Karpas-422 (cell line): ENCODE data around the gene RPS15A. TPM values are rescaled to one million over a fixed set of nuclear protein-coding genes. Genes with fewer than 3 reads are reported as not detected.
"Not testable (repeated sequence)": the region's sequence is repeated elsewhere in the genome, so short reads cannot be mapped to it uniquely, and the experiment has no call there.

Experiments
- DNase-seq: peaks from one replicate; pipeline ENCODE4 v3.0.0-alpha.2; 2015
- H2AFZ ChIP-seq: fragments of 200-600 bp; sonication (generic); 2 replicates; pipeline ENCODE4 v1.6.1; 2014; ENCODE audit warnings: antibody characterized with exemption, low read length, mixed read lengths
- H3K27ac ChIP-seq: fragments of 200-600 bp; sonication (generic); 2 replicates; pipeline ENCODE4 v1.5.1; 2014; ENCODE audit warnings: mild to moderate bottlenecking, low read length, moderate library complexity
- H3K27me3 ChIP-seq: fragments of 200-600 bp; sonication (generic); 2 replicates; pipeline ENCODE4 v1.6.1; 2014; ENCODE audit warnings: low read length, mixed read lengths
- H3K36me3 ChIP-seq: fragments of 200-600 bp; sonication (generic); 2 replicates; pipeline ENCODE4 v1.6.1; 2014; ENCODE audit warnings: low read length, mixed read lengths; ENCODE audit not compliant: insufficient read depth
- H3K4me1 ChIP-seq: fragments of 200-600 bp; sonication (generic); 2 replicates; pipeline ENCODE4 v1.6.1; 2014; ENCODE audit warnings: mild to moderate bottlenecking, low read length, mixed read lengths
- H3K4me2 ChIP-seq: fragments of 200-600 bp; sonication (generic); 2 replicates; pipeline ENCODE4 v1.6.1; 2014; ENCODE audit warnings: low read length, low read depth, mild to moderate bottlenecking; ENCODE audit not compliant: poor library complexity, severe bottlenecking
- H3K4me3 ChIP-seq: fragments of 200-600 bp; sonication (generic); 2 replicates; pipeline ENCODE4 v1.5.1; 2014; ENCODE audit warnings: mild to moderate bottlenecking, antibody characterized with exemption, low read length, mixed read lengths
- H3K79me2 ChIP-seq: fragments of 200-600 bp; sonication (generic); 2 replicates; pipeline ENCODE4 v1.6.1; 2014; ENCODE audit warnings: mild to moderate bottlenecking, low read length, mixed read lengths
- H3K9ac ChIP-seq: fragments of 200-600 bp; sonication (generic); 2 replicates; pipeline ENCODE4 v1.6.0; 2014; ENCODE audit warnings: low read length
- H3K9me2 ChIP-seq: fragments of 200-600 bp; sonication (generic), shearing (Covaris generic); replicated peaks from 2 replicates; pipeline ENCODE4 v1.6.0; 2014; ENCODE audit warnings: mild to moderate bottlenecking, low read length, moderate library complexity; ENCODE audit not compliant: insufficient read depth
- H3K9me3 ChIP-seq: fragments of 300-700, 200-600 bp; sonication (generic); 2 replicates; pipeline ENCODE4 v1.6.1; 2014; ENCODE audit warnings: low read length, mixed read lengths
- H4K20me1 ChIP-seq: fragments of 200-600 bp; sonication (generic); 2 replicates; pipeline ENCODE4 v1.6.1; 2014; ENCODE audit warnings: mild to moderate bottlenecking, antibody characterized with exemption, low read length, low read depth; ENCODE audit not compliant: insufficient read depth
- total RNA-seq: library from RNA; depleted of rRNA; stranded (reverse); fragments of >200 nt; shearing (Covaris generic); gene quantifications from 2 replicates; pipeline ENCODE4 v1.2.3, GENCODE V29; 2014; ENCODE audit warnings: low replicate concordance

RPS15A gene
- total RNA-seq, 1 experiment from 2014 or later, result 2,892 TPM

DNA sequence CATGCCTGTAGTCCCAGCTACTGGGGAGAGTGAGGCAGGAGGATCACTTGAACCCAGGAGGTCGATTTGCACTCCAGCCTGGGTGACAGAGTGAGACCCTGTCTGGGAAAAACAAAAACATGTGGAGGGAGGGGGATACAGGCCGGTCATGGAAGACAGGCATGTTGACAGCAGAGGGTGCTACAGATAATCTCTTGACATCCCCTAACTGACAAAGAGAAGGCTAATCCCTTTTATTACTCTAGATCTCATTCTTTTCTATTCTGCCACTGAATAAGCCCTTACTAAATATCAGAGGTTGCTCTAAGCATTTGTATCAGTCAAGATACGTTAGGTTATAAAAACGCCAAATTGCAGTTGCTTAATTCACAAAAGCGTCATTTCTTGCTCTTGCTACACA lies 13.8 kb downstream of the RPS15A start:
- not testable (repeated sequence) for H3K4me1 ChIP-seq, H4K20me1 ChIP-seq, H3K9me2 ChIP-seq, H3K27ac ChIP-seq, H3K27me3 ChIP-seq, H3K4me3 ChIP-seq, H3K36me3 ChIP-seq, DNase-seq, H2AFZ ChIP-seq, H3K4me2 ChIP-seq, H3K79me2 ChIP-seq, H3K9me3 ChIP-seq, H3K9ac ChIP-seq

DNA sequence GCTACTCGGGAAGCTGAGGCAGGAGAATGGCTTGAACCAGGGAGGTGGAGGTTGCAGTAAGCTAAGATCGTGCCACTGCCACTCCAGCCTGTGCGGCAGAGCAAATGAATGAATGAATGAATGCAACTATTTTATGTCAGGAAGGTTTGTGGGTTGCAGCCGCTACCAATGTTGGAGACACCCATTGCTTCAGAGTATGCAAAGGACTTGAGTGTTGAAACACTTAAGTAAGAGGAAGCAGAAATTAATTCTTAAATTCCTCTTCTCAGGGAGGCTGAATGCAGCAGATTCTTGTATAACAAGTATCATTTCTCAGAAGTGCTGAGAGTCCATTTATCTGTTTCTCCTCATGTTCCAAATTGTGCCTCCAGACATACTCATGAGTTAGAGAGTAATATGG lies 15.5 kb downstream of the RPS15A start:
- not testable (repeated sequence) for H3K27me3 ChIP-seq, H3K9me3 ChIP-seq, H3K4me1 ChIP-seq, H3K9ac ChIP-seq, H3K36me3 ChIP-seq, H3K79me2 ChIP-seq, DNase-seq, H3K4me2 ChIP-seq, H2AFZ ChIP-seq, H3K27ac ChIP-seq, H4K20me1 ChIP-seq, H3K9me2 ChIP-seq, H3K4me3 ChIP-seq

DNA sequence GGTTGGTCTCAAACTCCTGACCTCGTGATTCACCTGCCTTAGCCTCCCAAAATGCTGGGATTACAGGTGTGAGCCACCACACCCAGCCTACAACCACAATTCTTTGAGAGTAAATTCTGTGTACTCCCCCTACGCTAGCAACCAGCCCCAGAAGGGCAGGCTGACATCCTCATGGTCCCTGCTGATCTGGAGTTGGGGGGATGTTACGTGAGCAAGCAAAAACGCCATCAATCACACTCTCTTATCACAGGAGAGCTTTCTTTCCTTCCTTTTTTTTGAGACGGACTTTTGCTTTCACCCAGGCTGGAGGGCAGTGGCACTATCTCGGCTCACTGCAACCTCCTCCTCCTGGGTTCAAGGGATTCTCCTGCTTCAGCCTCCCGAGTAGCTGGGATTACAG lies 18.0 kb downstream of the RPS15A start:
- not testable (repeated sequence) for H3K4me2 ChIP-seq, H2AFZ ChIP-seq, H3K79me2 ChIP-seq, H3K9me3 ChIP-seq, H3K9ac ChIP-seq, H3K9me2 ChIP-seq, H3K4me3 ChIP-seq, H3K27ac ChIP-seq, H3K36me3 ChIP-seq, H3K27me3 ChIP-seq, H3K4me1 ChIP-seq, DNase-seq, H4K20me1 ChIP-seq

DNA sequence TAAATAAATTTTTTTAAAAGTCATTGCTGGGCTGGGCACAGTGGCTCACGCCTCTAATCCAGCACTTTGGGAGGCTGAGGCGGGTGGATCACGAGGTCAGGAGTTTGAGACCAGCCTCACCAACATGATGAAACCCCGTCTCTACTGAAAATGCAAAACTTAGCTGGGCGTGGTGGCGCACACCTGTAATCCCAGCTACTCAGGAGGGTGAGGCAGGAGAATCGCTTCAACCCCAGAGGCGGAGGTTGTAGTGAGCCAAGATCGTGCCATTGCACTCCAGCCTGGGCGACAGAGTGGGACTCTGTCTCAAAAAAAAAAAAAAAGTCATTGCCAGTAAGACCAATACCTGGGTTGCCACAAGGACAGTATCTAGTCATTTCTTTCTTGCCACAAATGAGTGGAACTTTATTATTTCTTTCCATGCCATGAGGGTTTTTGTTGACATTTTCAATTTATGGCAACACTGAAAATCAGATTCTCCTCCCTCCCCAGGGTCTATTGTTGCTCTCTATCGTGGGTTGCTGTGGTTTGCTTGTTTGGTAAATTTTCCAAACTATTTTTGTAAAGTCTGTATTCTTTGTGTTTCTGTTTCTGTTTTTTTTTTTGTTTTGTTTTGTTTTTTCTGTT lies 19.7 kb downstream of the RPS15A start:
- H3K4me3 ChIP-seq, DNase-seq, H3K4me1 ChIP-seq, H3K27me3 ChIP-seq, H4K20me1 ChIP-seq, H3K79me2 ChIP-seq, H3K9me2 ChIP-seq, H3K9me3 ChIP-seq, H3K27ac ChIP-seq, H2AFZ ChIP-seq, H3K9ac ChIP-seq, H3K4me2 ChIP-seq, H3K36me3 ChIP-seq: not testable (repeated sequence)

DNA sequence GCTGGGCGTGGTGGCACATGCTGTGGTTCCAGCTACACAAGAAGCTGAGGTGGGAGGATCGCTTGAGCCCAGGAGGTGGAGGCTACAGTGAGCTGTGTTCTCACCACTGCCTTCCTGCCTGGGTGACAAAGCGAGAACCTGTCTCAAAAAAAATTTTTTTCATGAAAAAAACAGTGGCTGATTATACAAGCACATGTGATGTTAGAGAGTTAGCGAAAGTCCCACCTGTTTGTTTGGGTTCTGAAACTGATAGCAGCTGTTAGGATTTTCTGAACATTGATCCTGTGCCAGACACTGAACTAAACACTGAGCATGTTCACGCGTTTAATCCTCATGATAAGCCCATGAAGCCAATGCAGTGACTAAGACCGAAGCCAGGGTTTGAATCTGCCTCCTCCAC lies 22.9 kb downstream of the RPS15A start:
- not testable (repeated sequence) for H3K27ac ChIP-seq, DNase-seq

DNA sequence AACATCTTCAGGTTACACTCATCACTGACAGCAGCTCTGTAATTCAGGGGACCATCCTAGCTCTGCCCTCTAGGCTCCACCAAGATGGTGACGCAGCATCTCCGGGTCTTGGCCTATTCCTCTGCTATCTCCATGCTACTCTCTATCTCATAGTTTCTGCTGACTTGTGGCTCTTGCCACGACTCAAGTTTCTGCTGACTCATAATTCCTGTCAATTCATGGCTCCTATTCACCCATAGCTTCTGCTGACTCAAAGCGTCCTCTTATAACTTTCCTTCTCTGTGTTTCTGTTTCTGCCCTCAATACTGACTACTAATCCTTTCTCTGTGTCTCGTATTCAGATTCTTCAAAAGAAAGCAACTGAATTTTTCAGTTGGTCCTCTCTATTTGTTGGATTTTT lies 27.4 kb downstream of the RPS15A start:
- not testable (repeated sequence) for H3K9me3 ChIP-seq, H3K4me3 ChIP-seq, H3K79me2 ChIP-seq, DNase-seq, H3K27me3 ChIP-seq, H3K4me2 ChIP-seq, H3K9ac ChIP-seq, H3K36me3 ChIP-seq, H2AFZ ChIP-seq, H4K20me1 ChIP-seq, H3K27ac ChIP-seq, H3K4me1 ChIP-seq, H3K9me2 ChIP-seq

More for the DNA sequence above, 22.9 kb downstream of the RPS15A start:
- H3K9me2 ChIP-seq, H3K9me3 ChIP-seq, H3K27me3 ChIP-seq, H3K79me2 ChIP-seq, H3K9ac ChIP-seq, H3K4me2 ChIP-seq, H3K36me3 ChIP-seq, H2AFZ ChIP-seq, H3K4me3 ChIP-seq, H4K20me1 ChIP-seq, H3K4me1 ChIP-seq: not testable (repeated sequence)

DNA sequence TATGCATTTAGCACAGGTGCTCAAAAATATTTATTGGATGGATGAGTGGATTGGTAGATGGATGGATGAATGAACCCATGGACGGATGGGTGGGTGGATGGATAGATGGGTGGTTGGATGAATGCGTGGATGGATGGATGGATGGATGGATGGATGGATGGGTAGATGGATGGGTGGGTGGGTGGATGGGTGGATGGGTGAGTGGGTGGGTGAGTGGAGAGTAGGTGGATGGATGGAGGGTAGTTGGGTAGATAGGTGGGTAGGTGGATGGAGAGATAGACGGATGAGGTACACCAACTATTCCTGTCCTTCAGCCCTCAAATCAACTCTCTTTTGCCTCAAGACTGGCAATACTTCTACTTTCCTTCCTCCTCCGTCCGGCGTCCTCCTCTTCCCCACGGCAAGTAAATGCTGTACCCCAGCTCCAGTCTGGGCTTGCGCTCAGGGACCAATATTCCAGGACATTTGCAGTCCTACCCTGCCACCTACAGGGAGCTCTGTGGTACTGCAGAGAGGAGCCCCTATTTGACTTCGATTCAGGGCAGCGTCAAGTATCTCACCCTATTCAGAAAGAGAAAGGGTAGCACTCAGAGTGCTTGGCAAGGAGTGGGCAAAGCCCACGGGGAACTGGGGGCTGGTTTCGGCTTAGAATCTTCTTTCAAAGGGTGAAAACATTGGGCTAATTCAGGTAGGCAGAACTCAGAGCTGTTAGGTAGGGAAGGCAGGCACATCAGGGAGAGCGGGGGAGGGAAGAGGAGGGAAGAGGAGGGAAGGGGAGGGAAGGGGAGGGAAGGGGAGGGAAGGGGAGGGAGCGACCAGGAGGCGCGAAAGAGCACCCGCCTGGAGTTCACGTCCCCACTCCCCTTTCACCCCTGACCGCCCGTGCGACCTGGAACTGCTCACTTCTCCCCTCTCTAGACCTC lies 30.3 kb downstream of the RPS15A start:
- H3K36me3 ChIP-seq, H3K79me2 ChIP-seq, H3K4me3 ChIP-seq, H3K27ac ChIP-seq, H3K9me3 ChIP-seq, H2AFZ ChIP-seq, H3K9me2 ChIP-seq, H4K20me1 ChIP-seq, H3K27me3 ChIP-seq, H3K9ac ChIP-seq, H3K4me1 ChIP-seq, H3K4me2 ChIP-seq: not testable (repeated sequence)
- peak; percentile 45 for DNase-seq

DNA sequence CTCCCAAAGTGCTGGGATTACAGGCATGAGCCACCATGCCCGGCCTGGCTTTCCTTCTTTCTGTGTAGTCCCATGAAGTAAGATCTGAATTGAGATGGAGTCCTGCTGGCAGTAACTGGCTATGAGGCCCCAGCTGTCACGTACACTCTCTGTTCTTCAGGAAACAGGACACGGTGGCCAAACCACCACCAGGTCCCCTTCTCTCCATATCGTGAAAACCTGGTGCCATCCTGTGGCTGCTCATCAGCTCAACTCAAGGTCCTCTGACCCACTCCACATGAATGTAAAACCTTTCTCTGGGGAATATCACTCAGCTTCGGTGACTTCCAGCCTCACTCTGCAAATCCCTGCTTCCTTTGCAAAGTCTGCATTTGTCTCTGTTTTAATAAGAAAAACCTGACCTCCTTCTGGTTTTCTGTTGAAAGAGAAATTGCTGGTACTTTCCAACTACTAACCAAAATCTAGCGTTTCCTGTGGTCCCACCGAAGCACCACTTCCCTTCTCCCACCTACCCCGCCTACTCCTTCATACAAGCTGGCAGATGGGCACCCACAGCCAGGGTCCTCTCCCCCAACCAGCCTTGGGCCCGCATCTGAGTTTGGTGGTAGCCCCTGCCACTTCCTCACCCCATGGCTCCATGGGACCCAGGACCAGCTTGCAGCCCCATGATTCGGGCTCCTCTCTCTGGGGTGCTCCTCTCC lies 32.0 kb downstream of the RPS15A start:
- H3K79me2 ChIP-seq, H3K27me3 ChIP-seq, H2AFZ ChIP-seq, H3K9me3 ChIP-seq, H3K4me2 ChIP-seq, H3K36me3 ChIP-seq, H3K9ac ChIP-seq, H3K27ac ChIP-seq, H3K4me3 ChIP-seq, H4K20me1 ChIP-seq, H3K4me1 ChIP-seq, H3K9me2 ChIP-seq, DNase-seq: not testable (repeated sequence)
